Trophoblast cell (in vitro differentiated cells and primary cell): ENCODE data around the gene PRKAR1A.

Source experiments
- DNase-seq, 2 donors: peaks; one replicate each; pipeline ENCODE4 v3.0.0-alpha.2; 2016
- H2AFZ ChIP-seq: 2 replicates; pipeline ENCODE4 v1.6.1; 2013; ENCODE audit warnings: low read length, moderate library complexity, mild to moderate bottlenecking; ENCODE audit not compliant: insufficient read depth, poor library complexity
- H2AK5ac ChIP-seq: 2 replicates; pipeline ENCODE4 v1.6.1; 2013; ENCODE audit warnings: mild to moderate bottlenecking, low read length
- H2BK120ac ChIP-seq: 2 replicates; pipeline ENCODE4 v1.6.1; 2013; ENCODE audit warnings: low read length, mild to moderate bottlenecking, moderate library complexity; ENCODE audit not compliant: insufficient read depth, poor library complexity
- H2BK12ac ChIP-seq: 2 replicates; pipeline ENCODE4 v1.6.1; 2013; ENCODE audit warnings: mild to moderate bottlenecking, low read length, moderate library complexity
- H2BK5ac ChIP-seq: 2 replicates; pipeline ENCODE4 v1.6.1; 2013; ENCODE audit warnings: low read length, low read depth, moderate library complexity, mild to moderate bottlenecking; ENCODE audit not compliant: poor library complexity
- H3K14ac ChIP-seq: 2 replicates; pipeline ENCODE4 v1.6.1; 2013; ENCODE audit warnings: mild to moderate bottlenecking, low read length
- H3K18ac ChIP-seq: 2 replicates; pipeline ENCODE4 v1.6.1; 2013; ENCODE audit warnings: mild to moderate bottlenecking, low read length
- H3K23ac ChIP-seq: 2 replicates; pipeline ENCODE4 v1.6.1; 2013; ENCODE audit warnings: low read length
- H3K27ac ChIP-seq: 2 replicates; pipeline ENCODE4 v1.5.1; 2013; ENCODE audit warnings: low read depth, mild to moderate bottlenecking, inconsistent platforms, low read length, moderate library complexity
- H3K27me3 ChIP-seq: 2 replicates; pipeline ENCODE4 v1.6.1; 2013; ENCODE audit warnings: inconsistent platforms, mild to moderate bottlenecking, low read length, moderate library complexity; ENCODE audit not compliant: insufficient read depth
- H3K36me3 ChIP-seq, 2 experiments: 1 replicate in 1 of 2; 2 replicates in 1 of 2; pipeline ENCODE4 v1.6.1; 2013; ENCODE audit warnings: low read length in 2 of 2, mild to moderate bottlenecking in 2 of 2, moderate library complexity in 1 of 2; ENCODE audit not compliant: insufficient read depth in 2 of 2, control insufficient read depth in 1 of 2
- H3K4ac ChIP-seq: 2 replicates; pipeline ENCODE4 v1.6.1; 2013; ENCODE audit warnings: low read depth, mild to moderate bottlenecking, low read length, moderate library complexity
- H3K4me1 ChIP-seq, 2 experiments: 1 replicate in 1 of 2; 2 replicates in 1 of 2; pipeline ENCODE4 v1.6.1; 2013; ENCODE audit warnings: low read length in 2 of 2, mild to moderate bottlenecking in 2 of 2, moderate library complexity in 1 of 2; ENCODE audit not compliant: insufficient read depth in 2 of 2, control insufficient read depth in 1 of 2
- H3K4me2 ChIP-seq: 2 replicates; pipeline ENCODE4 v1.6.1; 2013; ENCODE audit warnings: inconsistent platforms, mild to moderate bottlenecking, low read length, moderate library complexity
- H3K4me3 ChIP-seq: 2 replicates; pipeline ENCODE4 v1.5.1; 2013; ENCODE audit warnings: mild to moderate bottlenecking, low read depth, low read length, inconsistent platforms
- H3K79me1 ChIP-seq: one replicate; pipeline ENCODE4 v1.6.1; 2013; ENCODE audit warnings: low read length
- H3K79me2 ChIP-seq: 2 replicates; pipeline ENCODE4 v1.6.1; 2013; ENCODE audit warnings: low read length, mild to moderate bottlenecking; ENCODE audit not compliant: control insufficient read depth, insufficient read depth, poor library complexity
- H3K9ac ChIP-seq: 2 replicates; pipeline ENCODE4 v1.6.1; 2013; ENCODE audit warnings: mild to moderate bottlenecking, low read length
- H3K9me3 ChIP-seq: 2 replicates; pipeline ENCODE4 v1.6.1; 2013; ENCODE audit warnings: low read depth, mild to moderate bottlenecking, control low read depth, inconsistent platforms, low read length; ENCODE audit not compliant: insufficient read depth
- H4K12ac ChIP-seq: 2 replicates; pipeline ENCODE4 v1.6.1; 2013; ENCODE audit warnings: low read depth, mild to moderate bottlenecking, low read length, moderate library complexity
- H4K8ac ChIP-seq: 2 replicates; pipeline ENCODE4 v1.6.1; 2013; ENCODE audit warnings: low read depth, mild to moderate bottlenecking, low read length, moderate library complexity
- H4K91ac ChIP-seq: one replicate; pipeline ENCODE4 v1.6.1; 2013; ENCODE audit warnings: low read depth, mild to moderate bottlenecking, low read length, moderate library complexity
- WGBS: extraction: QIAGEN DNeasy Blood & Tissue Kit; methylation state at CpG from one replicate; pipeline ENCODE4 v1.1.7; 2013; ENCODE audit warnings: missing lambda C conversion rate; ENCODE audit not compliant: insufficient read length, insufficient coverage; ENCODE audit errors: extremely low coverage; 5-methylcytosine and 5-hydroxymethylcytosine counted together

PRKAR1A gene

DNA sequence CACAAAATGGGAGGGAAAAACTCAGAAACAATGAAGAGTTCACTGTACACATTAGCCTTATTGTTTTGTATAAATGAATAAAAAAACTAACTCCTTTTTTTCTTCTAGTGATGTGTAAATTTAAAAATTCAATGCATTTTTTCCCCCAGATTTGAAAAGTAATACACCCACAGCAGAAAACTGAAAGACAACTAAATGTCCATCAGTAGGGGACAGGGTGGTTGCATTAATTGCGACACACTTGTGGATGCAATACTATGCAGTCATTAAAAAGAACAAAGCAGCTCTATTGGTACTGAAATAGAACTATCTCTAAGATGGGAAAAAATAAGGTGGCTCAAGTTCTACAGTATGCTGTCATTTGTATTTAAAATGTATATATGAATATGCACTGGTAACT lies 41.3 kb upstream of the PRKAR1A start:
- no peak for DNase-seq
- no peak overlapping the region for H3K4ac ChIP-seq
- H3K23ac ChIP-seq: no peak overlapping the region
- no peak overlapping the region for H4K8ac ChIP-seq
- no peak overlapping the region for H3K4me2 ChIP-seq
- no peak overlapping the region for H3K14ac ChIP-seq
- no peak overlapping the region for H3K4me3 ChIP-seq
- no peak overlapping the region for H2AK5ac ChIP-seq
- no peaks in the 10 kb centered on the region for H3K36me3 ChIP-seq
- no peak overlapping the region for H3K9ac ChIP-seq
- no peak overlapping the region for H2BK120ac ChIP-seq
- no peak overlapping the region for H2BK12ac ChIP-seq
- H3K27ac ChIP-seq: no peak overlapping the region
- H3K27me3 ChIP-seq: no peaks in the 10 kb centered on the region
- no peak overlapping the region for H4K12ac ChIP-seq
- no CpG with 5 or more reads among the region's 1 CpG for WGBS
- H2BK5ac ChIP-seq: no peak overlapping the region
- no peak overlapping the region for H3K18ac ChIP-seq
- no peaks in the 10 kb centered on the region for H3K79me1 ChIP-seq
- no peaks in the 10 kb centered on the region for H3K4me1 ChIP-seq
- H4K91ac ChIP-seq: no peak overlapping the region
- no peaks in the 10 kb centered on the region for H3K79me2 ChIP-seq
- H2AFZ ChIP-seq: no peak overlapping the region
- no peaks in the 10 kb centered on the region for H3K9me3 ChIP-seq

DNA sequence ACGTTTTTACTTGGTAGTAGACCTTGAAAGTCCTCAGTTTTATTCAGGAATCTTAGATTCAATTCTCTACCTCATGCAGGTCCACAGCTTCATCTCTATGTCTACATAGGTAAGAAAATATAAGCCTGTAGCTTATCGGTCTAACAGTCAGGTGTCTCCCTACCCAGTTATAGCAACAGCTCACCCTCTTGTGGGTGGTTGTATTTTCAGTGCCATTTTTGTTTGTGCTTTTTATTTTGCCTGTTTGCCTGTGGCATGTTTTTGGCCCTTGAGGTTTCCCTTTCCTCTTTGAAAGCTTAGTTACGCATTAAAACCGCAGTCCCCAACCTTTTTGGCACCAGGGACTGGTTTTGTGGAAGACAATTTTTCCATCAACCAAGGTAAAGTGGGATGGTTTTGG lies 31.3 kb upstream of the PRKAR1A start:
- no peak overlapping the region for H2AFZ ChIP-seq
- H3K23ac ChIP-seq: no peak overlapping the region
- no peak overlapping the region for H3K4me2 ChIP-seq
- no peak for DNase-seq
- no peak overlapping the region for H3K9ac ChIP-seq
- peaks cover 3% of the 10 kb centered on the region for H3K9me3 ChIP-seq
- H2BK120ac ChIP-seq: no peak overlapping the region
- H2BK12ac ChIP-seq: no peak overlapping the region
- H2BK5ac ChIP-seq: no peak overlapping the region
- no peak overlapping the region for H4K8ac ChIP-seq
- no peaks in the 10 kb centered on the region for H3K79me1 ChIP-seq
- no peak overlapping the region for H3K4me3 ChIP-seq
- no peaks in the 10 kb centered on the region for H3K27me3 ChIP-seq
- H3K27ac ChIP-seq: no peak overlapping the region
- no peak overlapping the region for H3K18ac ChIP-seq
- H3K4ac ChIP-seq: no peak overlapping the region
- H4K12ac ChIP-seq: no peak overlapping the region
- H3K14ac ChIP-seq: no peak overlapping the region
- no peaks in the 10 kb centered on the region for H3K36me3 ChIP-seq
- WGBS: no CpG with 5 or more reads among the region's 4 CpGs
- no peak overlapping the region for H4K91ac ChIP-seq
- H2AK5ac ChIP-seq: no peak overlapping the region
- no peaks in the 10 kb centered on the region for H3K4me1 ChIP-seq
- H3K79me2 ChIP-seq: no peaks in the 10 kb centered on the region

DNA sequence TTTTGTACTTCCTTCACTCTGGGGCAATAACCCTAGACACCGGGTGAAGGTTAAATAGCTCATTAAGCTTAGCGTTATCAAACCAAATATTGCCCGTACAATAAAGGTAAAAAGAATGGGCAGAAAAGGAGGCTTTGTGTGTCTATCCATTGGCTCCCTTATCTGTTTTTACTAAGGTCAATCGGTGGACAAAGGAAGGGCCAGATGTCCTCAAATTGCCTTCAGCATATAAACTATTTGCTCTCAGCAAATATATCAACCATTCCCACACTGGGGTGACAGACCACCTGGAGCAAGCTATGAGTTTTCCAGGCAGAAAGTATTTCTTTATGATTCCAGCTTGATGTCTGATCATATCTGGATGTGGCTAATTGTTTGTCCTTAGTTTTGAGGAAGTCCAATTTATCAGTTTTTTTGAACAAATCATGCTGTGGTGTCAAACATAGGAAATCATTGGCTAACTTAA lies 29.6 kb upstream of the PRKAR1A start:
- Histone ChIP-seq H3K14ac (no peak overlapping the region), H3K18ac (no peak overlapping the region), H4K91ac (no peak overlapping the region), H2AFZ (no peak overlapping the region), H3K4me3 (no peak overlapping the region), H2BK120ac (no peak overlapping the region), H3K4me1 (no peaks in the 10 kb centered on the region), H3K27ac (no peak overlapping the region), H3K36me3 (no peaks in the 10 kb centered on the region), H3K4me2 (no peak overlapping the region), H3K23ac (no peak overlapping the region), H3K79me1 (no peaks in the 10 kb centered on the region), H4K12ac (no peak overlapping the region), H3K79me2 (no peaks in the 10 kb centered on the region), H2BK12ac (no peak overlapping the region), H3K27me3 (no peaks in the 10 kb centered on the region), H2BK5ac (no peak overlapping the region), H3K4ac (no peak overlapping the region), H3K9me3 (peaks cover 3% of the 10 kb centered on the region), H4K8ac (no peak overlapping the region), H3K9ac (no peak overlapping the region), H2AK5ac (no peak overlapping the region)
- no peak for DNase-seq
- WGBS: no CpG with 5 or more reads among the region's 4 CpGs

DNA sequence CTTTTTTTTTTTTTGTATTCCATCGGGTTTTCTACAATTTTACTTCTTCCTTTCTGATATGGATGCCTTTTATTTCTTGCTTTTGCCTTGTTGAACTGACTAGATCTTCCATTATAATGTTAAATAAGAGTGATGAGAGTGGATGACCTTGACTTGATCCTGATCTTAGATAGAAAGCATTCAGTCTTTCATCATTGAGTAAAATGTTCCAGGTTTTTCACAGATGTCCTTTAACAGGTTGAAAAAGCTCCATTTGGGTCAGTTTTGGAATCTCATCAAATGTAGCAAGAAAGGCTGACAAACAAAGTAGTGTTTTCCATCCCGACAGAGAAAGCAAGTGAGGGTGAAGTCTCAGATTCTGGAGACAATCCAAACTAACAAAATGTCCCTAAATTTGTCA lies 27.8 kb upstream of the PRKAR1A start:
- Histone ChIP-seq H2BK12ac (no peak overlapping the region), H3K18ac (no peak overlapping the region), H4K91ac (no peak overlapping the region), H3K23ac (no peak overlapping the region), H4K8ac (no peak overlapping the region), H3K4ac (no peak overlapping the region), H3K27me3 (no peaks in the 10 kb centered on the region), H3K9me3 (peaks cover 3% of the 10 kb centered on the region), H3K36me3 (no peaks in the 10 kb centered on the region), H3K14ac (no peak overlapping the region), H2AFZ (no peak overlapping the region), H2BK5ac (no peak overlapping the region), H3K4me1 (no peaks in the 10 kb centered on the region), H2BK120ac (no peak overlapping the region), H3K27ac (no peak overlapping the region), H3K4me3 (no peak overlapping the region), H3K79me1 (no peaks in the 10 kb centered on the region), H3K79me2 (no peaks in the 10 kb centered on the region), H3K9ac (no peak overlapping the region), H4K12ac (no peak overlapping the region), H2AK5ac (no peak overlapping the region), H3K4me2 (no peak overlapping the region)
- no CpG with 5 or more reads among the region's 2 CpGs for WGBS
- no peak for DNase-seq
